GM21576 (cell line): ENCODE results near the gene RASGRF2.
"Not testable (repeated sequence)": the region's sequence is repeated elsewhere in the genome, so short reads cannot be mapped to it uniquely, and the experiment has no call there.

Experiments
- ATAC-seq: cut with Tn5 transposase; IDR thresholded peaks from one replicate; pipeline ENCODE4 v1.9.1; 2021; ENCODE audit warnings: mild to moderate bottlenecking, moderate library complexity; ENCODE audit not compliant: unreplicated experiment

RASGRF2 gene

DNA sequence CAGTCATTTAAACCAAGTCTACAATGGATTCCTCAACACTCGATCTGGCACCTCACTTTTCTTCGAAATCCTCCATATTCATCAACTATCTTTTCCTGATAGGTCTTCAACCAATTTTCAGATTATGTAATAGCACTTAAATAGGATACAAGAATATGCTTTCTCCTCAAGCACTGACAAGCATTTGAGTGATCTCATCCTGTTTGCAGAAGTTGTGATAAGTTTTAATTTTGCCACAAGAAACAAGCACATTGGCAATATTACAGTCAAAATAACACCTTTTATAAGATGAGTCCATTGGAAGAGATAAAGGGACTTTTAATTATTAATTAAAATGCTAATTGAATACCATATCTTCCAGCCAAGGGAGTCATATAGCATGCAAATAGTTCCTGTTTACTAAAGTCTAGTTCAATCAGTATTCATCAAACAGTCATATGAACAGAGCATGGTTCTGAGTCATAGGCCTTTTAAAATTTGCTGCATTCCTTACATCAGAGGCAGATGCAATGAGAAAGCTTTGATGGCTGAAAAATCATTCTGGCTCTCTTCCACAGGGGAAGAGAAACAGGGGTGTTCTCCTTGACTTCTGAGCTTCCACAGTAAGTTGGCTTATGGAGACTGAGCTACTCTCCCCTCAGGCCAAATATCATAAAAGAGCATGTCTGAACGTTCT is 308.5 kb downstream of the RASGRF2 start:
- no peak for ATAC-seq

DNA sequence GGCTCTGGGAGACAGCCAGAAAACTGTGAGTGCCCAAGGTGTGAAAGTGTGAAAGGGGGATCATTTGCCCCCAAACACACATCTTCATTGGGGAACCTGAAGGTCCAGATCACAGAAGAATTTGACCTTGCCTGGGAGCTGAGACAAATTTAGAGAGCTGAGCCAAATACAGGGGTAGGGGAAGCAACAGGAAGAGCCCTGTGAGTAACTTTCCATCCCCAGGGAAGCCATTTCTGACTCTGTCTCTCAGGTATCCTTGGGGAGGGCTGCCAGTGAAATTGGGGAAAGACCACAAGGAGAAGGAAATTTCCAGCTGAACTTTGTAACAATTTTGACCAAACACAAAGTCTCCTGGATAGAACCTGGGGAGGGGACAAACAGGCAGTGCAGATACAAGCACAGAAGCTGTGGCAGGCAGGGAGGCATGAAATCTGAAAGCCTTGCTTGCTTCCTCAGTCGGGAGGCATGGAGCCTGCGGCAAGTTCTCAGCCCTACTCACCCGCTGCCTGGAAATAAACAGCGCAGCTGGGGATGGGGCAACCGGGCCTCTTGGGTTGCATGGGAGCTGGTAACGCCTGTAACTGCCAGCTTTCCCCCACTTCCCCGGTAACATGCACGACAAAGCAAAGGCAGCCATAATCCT is 309.7 kb downstream of the RASGRF2 start:
- ATAC-seq: no peak

DNA sequence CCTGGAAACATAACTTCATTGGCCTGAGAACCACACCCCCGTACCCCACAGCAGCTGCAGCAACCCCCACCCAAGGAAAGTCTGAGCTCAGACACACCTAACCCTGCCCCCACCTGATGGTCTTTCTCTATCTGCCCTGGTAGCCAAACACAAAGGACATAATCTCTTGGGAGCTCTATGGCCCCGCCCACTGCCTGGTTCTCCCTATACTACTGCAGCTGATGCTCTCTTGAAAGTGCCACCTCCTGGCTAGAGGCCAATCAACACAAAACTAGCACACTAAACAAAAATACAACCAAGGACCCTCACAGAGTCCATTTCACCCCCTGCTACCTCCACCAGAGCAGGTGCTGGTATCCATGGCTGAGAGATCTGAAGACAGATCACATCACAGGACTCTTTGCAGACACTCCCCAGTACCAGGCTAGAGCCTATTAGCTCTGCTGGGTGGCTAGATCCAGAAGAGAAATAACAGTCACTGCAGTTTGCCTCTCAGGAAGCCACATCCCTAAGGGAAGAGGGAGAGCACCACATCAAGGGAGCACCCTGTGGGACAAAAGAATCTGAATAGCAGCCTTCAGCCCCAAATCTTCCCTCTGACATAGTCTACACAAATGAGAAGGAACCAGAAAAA is 310.3 kb downstream of the RASGRF2 start:
- not testable (repeated sequence) for ATAC-seq
